K562 (cell line): ENCODE data around the gene FOCAD. TPM values are rescaled to one million over a fixed set of nuclear protein-coding genes. Genes with fewer than 3 reads are reported as not detected.

ENCODE experiments used
- ATAC-seq: fragments of 200-7000 bp; cut with Tn5 transposase; 3 replicates; pipeline ENCODE4 v1.9.1; 2020; ENCODE audit warnings: moderate library complexity
- BruUV-seq: library from RNA; stranded (reverse); fragments of 400-500 nt; replicated peaks from 2 replicates; lab custom pipeline; 2021; lab: Mats Ljungman, UMichigan
- CTCF ChIA-PET: fragments of 300-600 bp; formaldehyde crosslinking; extraction: SDS; loops from one replicate; lab custom pipeline; 2021; ENCODE audit warnings: low intra/inter-chr PET ratio; lab: Yijun Ruan, JAX
- POLR2A ChIA-PET: fragments of 300-600, 350-650 bp; sonication (Branson Sonifier 250); formaldehyde crosslinking; extraction: SDS; loops from one replicate; lab custom pipeline; 2021; ENCODE audit warnings: antibody characterized with exemption, inconsistent platforms; lab: Yijun Ruan, JAX
- DNase-seq, 4 experiments: peaks; one replicate each; pipeline versions ENCODE4 v3.0.0 to v3.0.0-alpha.2; 2011 to 2018; ENCODE audit warnings: low spot score in 3 of 4, mixed read lengths in 3 of 4; ENCODE audit errors: extremely low read depth in 1 of 4
- FAIRE-seq: peaks from 2 replicates; lab custom pipeline; 2011; peaks lifted over from hg19 to GRCh38; lab: Jason Lieb, UNC
- H2AFZ ChIP-seq: 2 replicates; pipeline ENCODE4 v1.6.0; 2011; ENCODE audit warnings: low read depth, low read length, control low read depth, inconsistent platforms
- H3K27ac ChIP-seq: fragments of 200-600 bp; 3 replicates; pipeline ENCODE4 v1.8.0; 2011; ENCODE audit warnings: low read depth, mild to moderate bottlenecking, control low read depth, inconsistent platforms, low read length, moderate library complexity, mixed read lengths; ENCODE audit errors: extremely low read depth
- H3K27me3 ChIP-seq, 2 experiments: fragments of 300-600 bp in 1 of 2; 2 replicates in 1 of 2; 3 replicates in 1 of 2; pipeline versions ENCODE4 v1.6.0 to v1.8.0; 2011; ENCODE audit warnings: inconsistent platforms in 2 of 2, low read length in 2 of 2, mild to moderate bottlenecking in 1 of 2, mixed read lengths in 1 of 2, moderate library complexity in 1 of 2; ENCODE audit not compliant: control insufficient read depth in 2 of 2, insufficient read depth in 2 of 2
- H3K36me3 ChIP-seq: fragments of 300-600 bp; 3 replicates; pipeline ENCODE4 v1.8.0; 2011; ENCODE audit warnings: mild to moderate bottlenecking, low read length, inconsistent platforms; ENCODE audit not compliant: control insufficient read depth, insufficient read depth
- H3K4me1 ChIP-seq, 2 experiments: fragments of 200-600 bp in 1 of 2; replicated peaks in 1 of 2; 2 replicates in 1 of 2; 3 replicates in 1 of 2; pipeline versions ENCODE4 v1.5.1 to v1.8.0; 2011; ENCODE audit warnings: inconsistent platforms in 2 of 2, low read length in 2 of 2, mild to moderate bottlenecking in 1 of 2, mixed read lengths in 1 of 2, moderate library complexity in 1 of 2; ENCODE audit not compliant: control insufficient read depth in 2 of 2, insufficient read depth in 2 of 2
- H3K4me2 ChIP-seq: 2 replicates; pipeline ENCODE4 v1.6.1; 2011; ENCODE audit warnings: low read length, control low read depth, inconsistent platforms, mixed read lengths; ENCODE audit not compliant: insufficient read depth
- H3K4me3 ChIP-seq: fragments of 200-600 bp; sonication (generic), shearing (Covaris generic); 2 replicates; pipeline ENCODE4 v1.5.1; 2016; ENCODE audit warnings: control low read depth, inconsistent platforms
- H3K79me2 ChIP-seq: fragments of 200-600 bp; 3 replicates; pipeline ENCODE4 v1.8.0; 2011; ENCODE audit warnings: low read length, inconsistent platforms; ENCODE audit not compliant: control insufficient read depth, insufficient read depth
- H3K9ac ChIP-seq, 2 experiments: 2 replicates each; pipeline versions ENCODE4 v1.6.0 to v1.6.1; 2011; ENCODE audit warnings: low read depth in 2 of 2, low read length in 2 of 2, control low read depth in 1 of 2, inconsistent platforms in 1 of 2, mild to moderate bottlenecking in 1 of 2, mixed read lengths in 1 of 2; ENCODE audit not compliant: insufficient read depth in 1 of 2
- H3K9me1 ChIP-seq: one replicate; pipeline ENCODE4 v1.6.0; 2011; ENCODE audit warnings: inconsistent platforms, mild to moderate bottlenecking, low read length, moderate library complexity; ENCODE audit not compliant: control insufficient read depth, insufficient read depth
- H3K9me3 ChIP-seq: replicated peaks from 2 replicates; pipeline ENCODE4 v1.5.1; 2011; ENCODE audit warnings: low read depth, low read length, inconsistent platforms; ENCODE audit not compliant: control insufficient read depth, insufficient read depth
- H4K20me1 ChIP-seq: replicated peaks from 2 replicates; pipeline ENCODE4 v1.6.1; 2011; ENCODE audit warnings: low read length, inconsistent platforms, mixed read lengths; ENCODE audit not compliant: control insufficient read depth, insufficient read depth
- ATF3 ChIP-seq, 2 experiments: fragments of 450-650 bp in 1 of 2; sonication (generic) in 1 of 2; formaldehyde crosslinking in 1 of 2; IDR thresholded peaks in 1 of 2; conservative IDR thresholded peaks in 1 of 2; 2 replicates each; pipeline versions ENCODE4 v1.6.1 to v1.8.1; 2016 to 2023; ENCODE audit warnings: mild to moderate bottlenecking in 2 of 2, moderate library complexity in 2 of 2, inconsistent platforms in 1 of 2, missing genetic modification reagents in 1 of 2
- BMI1 ChIP-seq: fragments of 150-350 bp; IDR thresholded peaks from 2 replicates; pipeline ENCODE4 v1.6.1; 2014; ENCODE audit warnings: low read length
- ESRRB ChIP-seq: fragments of 250-450 bp; sonication (Bioruptor Pico); IDR thresholded peaks from 2 replicates; pipeline ENCODE4 v1.5.0; 2020; ENCODE audit warnings: mild to moderate bottlenecking, moderate library complexity, borderline replicate concordance
- FOS ChIP-seq: IDR thresholded peaks from 3 replicates; pipeline ENCODE4 v1.6.1; 2011; ENCODE audit not compliant: insufficient read length; ENCODE audit errors: extremely low read depth
- MLLT1 ChIP-seq, 2 experiments: fragments of 450-650 bp; IDR thresholded peaks; 2 replicates each; pipeline ENCODE4 v1.6.1; 2016
- NCOA6 ChIP-seq: fragments of 450-650 bp; IDR thresholded peaks from 2 replicates; pipeline ENCODE4 v1.6.1; 2017; ENCODE audit warnings: mild to moderate bottlenecking
- SMC3 ChIP-seq: conservative IDR thresholded peaks from 2 replicates; pipeline ENCODE4 v1.6.1; 2011; ENCODE audit warnings: low read depth, low read length, improper control_type of control experiment; ENCODE audit not compliant: insufficient read depth
- STAT6 ChIP-seq: sonication (generic); formaldehyde crosslinking; IDR thresholded peaks from 2 replicates; pipeline ENCODE4 v1.8.1; 2023; ENCODE audit warnings: mild to moderate bottlenecking, missing genetic modification reagents
- TCF15 ChIP-seq: fragments of 250-450 bp; sonication (Bioruptor Pico); IDR thresholded peaks from 2 replicates; pipeline ENCODE4 v1.8.0; 2022; ENCODE audit warnings: moderate library complexity, mild to moderate bottlenecking, inconsistent platforms
- ZFPM2 ChIP-seq: fragments of 250-450 bp; sonication (Bioruptor Pico); IDR thresholded peaks from 2 replicates; pipeline ENCODE4 v1.5.1; 2022; ENCODE audit warnings: mild to moderate bottlenecking
- ZNF212 ChIP-seq: fragments of 450-650 bp; formaldehyde crosslinking; IDR thresholded peaks from 2 replicates; pipeline ENCODE4 v1.4.0; 2020; ENCODE audit warnings: mild to moderate bottlenecking
- ZNF518B ChIP-seq: fragments of 250-450 bp; sonication (Bioruptor Pico); IDR thresholded peaks from 2 replicates; pipeline ENCODE4 v1.5.0; 2021; ENCODE audit warnings: mild to moderate bottlenecking, moderate library complexity
- WGBS: fragments of 100-300 bp; shearing (Covaris generic); methylation state at CpG from one replicate; pipeline ENCODE4 v1.1.6; 2016; ENCODE audit warnings: low coverage, mixed read lengths; ENCODE audit not compliant: insufficient coverage; ENCODE audit errors: missing lambda C conversion rate; 5-methylcytosine and 5-hydroxymethylcytosine counted together
- in situ Hi-C: fragments of 300-500 bp; cut with MboI; formaldehyde crosslinking; loops from 4 replicates; pipeline ENCODE4 v1.15.0; 2018; ENCODE audit warnings: inconsistent platforms, mixed read lengths
- intact Hi-C: fragments of 100-400 bp; cut with micrococcal nuclease; formaldehyde crosslinking; loops from 2 replicates; pipeline ENCODE4 v1.14.2; 2022
- polyA plus RNA-seq, 8 experiments: library from polyadenylated mRNA; depleted of rRNA in 4 of 8; stranded (reverse) in 5 of 8; unstranded in 3 of 8; fragments of >200 nt; fragmentation: Nextera tagmentation in 2 of 8; fragmentation: Illumina TruSeq in 1 of 8; extraction: Ambion mirVana in 2 of 8; extraction: Trizol in 1 of 8; gene quantifications; 2 replicates each; pipeline versions ENCODE4 v1.2.1 to v1.2.3, GENCODE V29; 2011 to 2014; ENCODE audit warnings: inconsistent platforms in 1 of 8, missing spikeins in 1 of 8
- total RNA-seq, 7 experiments: library from RNA; depleted of rRNA in 6 of 7; stranded (reverse); fragments of >200 nt in 6 of 7; fragmentation: Illumina TruSeq in 2 of 7; extraction: Trizol in 2 of 7; gene quantifications; 2 replicates each; pipeline versions ENCODE4 v1.2.1 to v1.2.3, GENCODE V29; 2011 to 2021; ENCODE audit warnings: low replicate concordance in 1 of 7

The FOCAD gene
- total and polyA plus RNA-seq, 9 of the 15 experiments (the other 6 are each of a cell fraction or from before 2014, with no cell fraction given): 0.13 to 2.4 (median 1.6) TPM

- in situ Hi-C loops (no loop called here), intact Hi-C loops (no loop called here)
- Histone ChIP-seq H4K20me1 (no peaks in the 10 kb centered on the region), H3K79me2 (no peaks in the 10 kb centered on the region), H3K4me3 (no peak overlapping the region), H3K4me1 (no peaks in the 10 kb centered on the region), H3K9me3 (no peaks in the 10 kb centered on the region), H3K9ac (no peak overlapping the region), H3K9me1 (no peaks in the 10 kb centered on the region), H3K27me3 (no peaks in the 10 kb centered on the region), H3K36me3 (no peaks in the 10 kb centered on the region), H3K4me2 (no peak overlapping the region), H2AFZ (no peak overlapping the region), H3K27ac (no peak overlapping the region)
- ATAC-seq (no peak), DNase-seq (no peak), FAIRE-seq (no peak)
- BruUV-seq: no TSS peak
- no CpG with 5 or more reads among the region's 5 CpGs for WGBS
- CTCF ChIA-PET: no interaction called here
- no peak for TF ChIP-seq FOS
- no peak for TF ChIP-seq MLLT1 (IDR thresholded peaks at IDR 0.05)
- no peak for TF ChIP-seq SMC3
- TF ChIP-seq TCF15 (CRISPR knock-in tag): no peak
- no peak for TF ChIP-seq STAT6 (CRISPR knock-in tag)
- TF ChIP-seq ZNF212 (CRISPR knock-in tag): no peak
- TF ChIP-seq NCOA6: no peak
- TF ChIP-seq BMI1: no peak
- no peak for TF ChIP-seq ATF3 (IDR thresholded peaks at IDR 0.05)
- no peak for TF ChIP-seq ATF3 (CRISPR knock-in tag; conservative IDR thresholded peaks at IDR 0.05)
- TF ChIP-seq ZNF518B (CRISPR knock-in tag): no peak
- TF ChIP-seq ZFPM2: no peak
- no peak for TF ChIP-seq ESRRB
- POLR2A ChIA-PET: no interaction called here
Observed at GRCh38 chr9:20782289-20782688, 98.2 kb downstream of the FOCAD start.
